ENCODE measurements around the gene CEND1.
"Not testable (repeated sequence)": the region's sequence is repeated elsewhere in the genome, so short reads cannot be mapped to it uniquely, and the experiment has no call there.

Gene CEND1

DNA sequence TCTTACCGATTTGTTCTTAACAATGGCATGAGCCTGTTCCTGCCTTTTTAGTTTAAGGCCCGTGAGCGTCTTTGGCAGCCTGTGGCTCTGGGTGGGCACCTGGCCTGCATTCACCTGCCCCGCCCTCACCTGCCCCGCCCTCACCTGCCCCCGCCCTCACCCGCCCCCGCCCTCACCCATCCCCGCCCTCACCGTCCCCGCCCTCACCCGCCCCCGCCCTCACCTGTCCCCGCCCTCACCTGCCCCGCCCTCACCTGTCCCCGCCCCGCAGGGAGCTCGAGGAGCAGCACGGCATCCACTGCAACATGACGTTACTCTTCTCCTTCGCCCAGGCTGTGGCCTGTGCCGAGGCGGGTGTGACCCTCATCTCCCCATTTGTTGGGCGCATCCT is 26.8 kb downstream of the CEND1 start:
- no peak for DNase-seq

DNA sequence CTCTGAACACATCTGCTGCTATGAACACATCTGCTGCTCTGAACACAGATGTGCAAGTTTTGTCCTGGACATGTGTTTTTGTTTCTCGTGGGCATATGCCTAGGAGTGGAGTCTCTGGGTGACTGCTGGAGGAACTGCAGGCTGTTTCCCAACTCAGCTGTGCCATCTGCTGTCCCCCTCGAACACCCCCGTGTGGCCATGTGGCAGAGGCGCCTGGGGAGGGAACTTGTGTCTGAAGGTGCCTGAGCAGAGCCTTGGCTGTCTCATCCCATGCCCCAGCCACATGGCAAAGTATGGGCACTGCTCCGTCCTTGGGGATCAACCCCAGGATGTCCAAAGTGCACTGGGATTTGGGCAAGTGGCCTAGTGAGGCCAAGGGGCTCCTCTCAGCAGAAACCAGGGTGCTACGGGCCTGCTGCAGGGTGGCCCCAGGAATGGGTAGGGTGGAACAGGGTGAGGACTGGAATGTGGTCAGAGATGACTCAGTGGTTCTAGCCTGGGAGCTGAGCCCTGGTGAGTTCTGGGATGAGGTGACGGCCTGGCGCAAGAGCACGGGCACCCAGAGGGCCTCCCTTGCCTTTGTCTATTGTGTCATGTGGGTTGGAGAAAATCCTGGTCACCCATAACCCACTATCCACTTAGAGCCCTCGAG is 27.3 kb downstream of the CEND1 start:
- DNase-seq, result peak; percentile 39

DNA sequence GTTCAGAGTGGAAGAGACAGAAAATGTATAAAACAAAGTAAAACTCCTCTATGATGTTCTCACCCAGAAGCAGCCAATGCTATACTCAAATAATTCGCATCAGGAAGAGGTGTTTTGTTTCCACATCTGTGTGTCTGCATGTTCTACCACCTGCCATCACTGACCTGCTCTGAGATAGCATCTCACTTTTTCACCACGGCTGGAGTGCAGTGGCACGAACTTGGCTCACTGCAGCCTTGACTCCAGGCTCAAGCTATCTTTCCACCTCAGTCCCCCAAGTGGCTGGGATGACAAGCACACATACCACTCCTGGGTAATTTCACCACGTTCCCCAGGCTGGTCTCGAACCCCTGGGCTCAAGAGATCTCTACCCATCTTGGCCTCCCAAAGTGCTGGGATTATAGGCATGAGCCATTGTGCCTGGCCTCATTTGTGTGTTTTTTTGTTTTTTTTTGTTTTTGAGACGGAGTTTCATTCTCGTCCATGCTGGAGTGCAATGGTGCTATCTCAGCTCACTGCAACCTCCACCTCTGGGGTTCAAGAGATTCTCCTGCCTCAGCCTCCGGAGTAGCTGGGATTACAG is 28.3 kb downstream of the CEND1 start:
- no peak for DNase-seq

DNA sequence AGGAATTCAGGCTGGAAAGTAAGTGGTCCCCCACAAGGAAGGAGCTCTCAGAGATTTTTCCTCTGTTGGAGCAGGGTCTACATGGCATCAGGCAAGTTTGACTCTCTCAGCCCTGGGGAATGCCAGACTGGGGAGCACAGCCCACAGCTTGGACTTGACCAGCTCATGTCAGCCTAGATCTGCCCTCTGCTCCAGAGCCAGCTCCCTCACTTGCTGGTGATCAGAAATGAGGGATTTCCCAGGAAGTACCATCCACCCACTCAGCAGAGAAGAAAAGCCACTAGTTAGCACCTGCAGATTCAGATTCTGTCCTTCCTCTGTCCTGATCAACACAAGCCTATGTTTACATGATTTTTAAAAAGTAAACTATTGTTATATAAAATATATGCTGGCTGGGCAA is 29.7 kb downstream of the CEND1 start:
- no peak for DNase-seq

DNA sequence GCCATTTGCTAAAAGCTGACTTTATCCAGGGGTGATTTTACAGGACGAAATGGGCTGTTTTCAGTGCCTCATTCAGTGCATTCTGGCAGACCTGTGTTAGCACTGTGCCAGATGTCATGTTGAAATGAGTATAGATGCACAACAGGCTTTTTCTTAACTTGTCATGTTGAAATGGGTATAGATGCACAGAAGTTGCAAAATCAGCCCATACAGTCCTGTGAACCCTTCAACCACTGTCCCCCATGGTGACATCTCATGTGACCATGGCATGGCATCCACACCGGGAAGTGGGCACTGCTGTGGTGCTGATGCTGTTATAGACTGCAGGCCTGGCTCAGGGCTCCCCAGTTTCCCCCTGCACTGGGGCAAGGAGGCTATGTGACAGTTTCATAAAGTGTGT is 40.2 kb downstream of the CEND1 start:
- no peak for DNase-seq

DNA sequence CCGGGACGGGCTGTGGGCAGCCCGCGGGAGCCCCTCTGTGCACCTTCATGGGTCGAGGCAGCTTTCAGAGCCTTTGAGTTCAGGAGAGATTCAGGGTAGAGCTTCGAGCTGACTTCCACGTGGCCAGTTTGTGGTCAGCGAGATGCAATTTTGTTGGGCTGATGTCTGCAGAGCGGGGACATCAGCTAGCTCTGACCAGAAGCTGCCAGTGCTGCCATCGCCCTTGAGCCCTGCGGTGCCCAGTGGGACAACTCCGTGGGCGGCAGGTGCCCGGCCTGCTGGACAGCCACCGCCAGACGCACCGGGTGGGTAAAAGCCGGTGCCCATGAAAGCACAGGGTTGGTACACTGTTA is 41.9 kb downstream of the CEND1 start:
- DNase-seq, result peak; percentile 35

DNA sequence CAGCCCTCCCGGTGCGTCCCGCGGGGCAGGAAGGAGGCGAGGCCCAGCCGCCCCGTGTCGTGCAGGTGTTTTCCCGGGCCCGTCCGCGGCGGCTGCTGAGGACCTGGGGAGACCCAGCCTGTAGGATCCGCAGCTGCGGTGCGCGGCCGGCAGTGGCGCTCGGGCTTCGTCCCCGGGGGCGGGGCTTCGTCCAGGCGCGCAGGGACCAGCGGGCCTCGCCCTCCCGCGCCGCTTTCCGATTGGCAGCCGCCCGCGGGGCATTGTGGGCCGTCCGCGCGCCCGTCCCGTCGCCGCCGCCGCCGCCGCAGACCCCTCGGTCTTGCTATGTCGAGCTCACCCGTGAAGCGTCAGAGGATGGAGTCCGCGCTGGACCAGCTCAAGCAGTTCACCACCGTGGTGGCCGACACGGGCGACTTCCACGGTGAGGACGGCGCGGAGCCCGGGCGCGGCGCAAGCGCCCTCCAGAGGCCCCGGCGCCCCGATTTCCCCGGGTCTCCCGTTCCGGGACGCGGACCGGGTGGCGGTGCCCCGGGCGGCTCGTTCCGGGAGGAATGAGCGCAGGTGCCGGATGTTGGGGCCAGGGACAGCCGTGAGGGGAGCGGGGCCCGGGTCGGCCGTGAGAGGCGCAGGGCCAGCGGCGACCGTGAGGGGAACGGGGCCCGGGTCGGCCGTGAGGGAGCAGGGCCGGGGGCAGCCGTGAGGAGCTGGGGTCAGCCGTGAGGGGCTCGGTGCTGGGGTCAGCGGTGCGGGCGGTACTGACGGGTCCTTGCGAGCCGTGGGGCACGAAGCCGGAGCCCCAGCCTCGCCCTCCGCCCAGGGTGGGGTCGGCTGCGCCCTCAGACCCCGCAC is 42.5 kb downstream of the CEND1 start, which contains the start of gene TALDO1:
Gene TALDO1 (plus strand): TSS at position 307 of the 849 bp plus-strand sequence. CDS start 18 bp downstream, at position 325.
- peak; percentile 94 for DNase-seq

DNA sequence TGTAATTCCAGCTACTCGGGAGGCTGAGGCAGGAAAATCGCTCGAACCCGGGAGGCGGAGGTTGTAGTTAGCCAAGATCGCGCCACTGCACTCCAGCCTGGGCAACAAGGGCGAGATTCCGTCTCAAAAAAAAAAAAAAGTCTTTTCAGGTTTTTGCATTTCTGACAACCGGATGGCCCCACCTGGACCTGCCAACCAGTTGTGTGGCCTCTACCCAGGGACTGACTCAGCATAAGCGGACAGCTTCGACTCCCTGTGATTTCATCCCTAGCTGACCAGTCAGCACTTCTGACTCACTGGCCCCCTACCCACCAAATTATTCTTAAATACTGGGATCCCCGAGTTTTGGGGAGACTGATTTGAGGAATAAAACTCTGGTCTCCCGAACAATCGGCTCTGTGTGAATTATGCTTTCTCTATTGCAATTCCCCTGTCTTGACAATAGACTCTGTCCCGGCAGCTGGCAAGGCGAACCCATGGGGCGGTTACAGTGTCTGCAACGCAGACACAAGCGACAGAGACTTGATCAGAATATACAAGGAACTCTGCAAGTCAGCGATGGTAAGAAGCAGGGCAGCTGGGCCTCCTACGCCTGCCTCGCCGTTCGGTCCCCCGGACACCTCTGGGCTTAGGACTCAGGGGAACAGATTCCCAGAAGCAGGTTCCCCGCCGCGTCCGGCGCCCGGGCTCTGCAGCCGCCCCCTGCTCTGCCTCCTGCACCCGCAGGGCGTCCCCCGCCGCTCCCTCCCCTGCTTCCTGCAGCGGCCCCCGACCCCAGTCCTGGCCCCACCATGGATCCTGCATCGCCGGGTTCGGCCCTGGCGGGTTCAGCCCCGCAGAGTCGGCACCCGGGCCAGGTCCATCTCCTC is 43.4 kb downstream of the CEND1 start:
- peak; percentile 31 for DNase-seq

DNA sequence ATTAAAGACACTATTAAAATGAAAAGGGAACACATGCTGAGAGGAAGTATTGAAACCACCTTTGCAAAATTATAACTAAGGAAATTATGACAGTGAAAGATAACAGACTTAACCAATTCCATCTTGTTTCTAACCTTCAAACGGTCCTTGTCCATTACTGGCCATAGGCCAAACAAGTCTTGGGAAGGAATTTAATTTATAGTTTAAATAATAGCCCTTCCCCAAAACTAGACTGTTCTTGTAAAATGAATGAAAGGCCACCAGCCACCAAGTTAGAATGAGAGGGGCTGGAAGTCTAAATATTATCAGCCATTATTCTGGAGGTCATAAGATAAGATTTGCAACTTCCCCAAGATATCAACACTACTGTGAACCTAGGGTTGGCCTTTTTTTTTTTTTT is 44.5 kb downstream of the CEND1 start:
- DNase-seq, result no peak

DNA sequence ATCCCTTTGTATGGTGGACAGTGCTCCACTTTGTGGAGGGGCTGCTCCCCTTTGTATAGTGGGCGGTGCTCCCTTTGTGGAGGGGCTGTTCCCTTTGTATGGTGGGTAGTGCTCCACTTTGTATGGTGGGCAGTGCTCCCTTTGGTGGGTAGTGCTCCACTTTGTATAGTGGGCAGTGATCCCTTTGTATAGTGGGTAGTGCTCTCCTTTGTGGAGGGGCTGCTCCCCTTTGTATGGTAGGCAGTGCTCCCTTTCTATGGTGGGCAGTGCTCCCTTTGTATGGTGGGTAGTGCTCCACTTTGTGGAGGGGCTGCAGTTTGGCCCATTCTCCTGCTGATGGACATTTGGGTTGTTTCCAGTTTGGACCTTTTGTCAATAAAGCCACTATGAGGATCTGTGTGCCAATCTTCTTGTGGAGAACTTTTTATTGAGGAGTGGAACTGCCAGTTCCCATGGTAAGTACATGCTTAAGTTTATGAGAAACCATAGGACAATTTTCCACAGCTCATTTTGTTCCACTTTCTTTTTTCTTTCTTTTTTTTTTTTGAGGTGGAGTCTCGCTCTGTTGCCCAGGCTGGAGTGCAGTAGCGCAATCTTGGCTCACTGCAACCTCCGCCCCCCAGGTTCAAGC is 47.2 kb downstream of the CEND1 start:
- no peak for DNase-seq

DNA sequence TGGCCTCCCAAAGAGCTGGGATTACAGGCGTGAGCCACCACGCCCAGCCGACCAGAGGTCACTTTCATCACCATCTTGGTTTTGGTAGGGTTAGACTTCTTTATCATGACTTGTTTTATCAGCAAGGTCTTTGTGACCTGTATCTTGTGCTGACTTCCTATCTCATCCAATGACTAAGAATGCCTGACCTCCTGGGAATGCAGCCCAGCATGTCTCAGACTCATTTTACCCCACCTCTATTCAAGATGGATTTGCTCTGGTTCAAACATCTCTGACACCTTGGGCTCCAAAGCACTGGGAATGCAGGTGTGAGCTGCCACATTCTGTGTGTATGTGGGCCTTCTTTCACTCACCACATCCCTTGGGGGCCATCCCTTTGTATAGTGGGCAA is 47.7 kb downstream of the CEND1 start:
- no peak for DNase-seq

DNA sequence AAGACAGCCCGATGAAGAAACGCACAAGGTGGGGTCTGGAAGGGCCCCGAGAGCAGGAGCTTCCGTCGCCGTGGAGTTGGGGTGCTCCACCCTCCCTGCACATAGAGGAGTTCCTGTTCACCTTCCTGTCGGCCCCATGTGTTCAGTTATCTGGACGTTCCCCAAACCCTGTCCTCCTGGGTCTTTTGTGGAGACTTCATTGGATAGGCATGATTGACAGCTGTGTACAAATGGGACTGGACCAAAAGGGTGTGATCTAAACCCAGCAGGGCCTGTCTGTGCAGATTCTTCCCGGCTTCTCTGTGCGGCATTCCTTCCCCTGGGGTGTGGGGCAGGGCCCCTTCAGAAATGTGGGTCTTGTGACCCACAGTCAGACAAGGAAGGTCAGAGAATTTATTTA is 52.0 kb downstream of the CEND1 start:
- not testable (repeated sequence) for DNase-seq

DNA sequence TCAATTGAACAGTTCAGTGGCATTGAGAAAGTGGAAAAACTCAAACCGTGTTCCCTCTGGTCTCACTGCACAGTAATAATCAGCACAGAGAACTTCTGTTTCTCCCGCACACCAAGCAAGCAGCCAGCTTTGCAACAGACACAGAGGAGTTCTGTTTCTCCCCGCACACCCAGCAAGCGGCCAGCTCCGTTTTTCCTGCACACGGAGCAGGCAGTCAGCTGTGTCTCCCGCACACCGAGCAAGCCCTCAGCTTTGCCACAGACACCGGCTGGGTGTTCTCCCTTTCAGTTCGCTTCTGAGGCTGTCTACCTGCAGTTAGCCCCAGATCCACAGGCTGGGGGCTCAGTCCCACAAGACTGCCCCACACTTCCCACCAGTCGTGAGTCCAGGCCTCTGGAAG is 52.5 kb downstream of the CEND1 start:
- DNase-seq, result no peak

Data from femur (tissue), 1 donor.